Smooth muscle cell (in vitro differentiated cells): ENCODE measurements around the gene TLR2. TPM values are rescaled to one million over a fixed set of nuclear protein-coding genes. Genes with fewer than 3 reads are reported as not detected.

Source experiments
- DNase-seq: peaks from one replicate; lab custom pipeline; 2025; ENCODE audit not compliant: unreplicated experiment; lab: John Stamatoyannopoulos, UW
- H2AFZ ChIP-seq: fragments of 200-600 bp; sonication (generic); 2 replicates; pipeline ENCODE4 v1.6.0; 2016; ENCODE audit warnings: antibody characterized with exemption, low read depth, mild to moderate bottlenecking
- H3F3A ChIP-seq: fragments of 200-600 bp; sonication (generic); 2 replicates; pipeline ENCODE4 v1.6.0; 2017; ENCODE audit warnings: antibody characterized with exemption, low read depth
- H3K27ac ChIP-seq: fragments of 200-600 bp; sonication (generic); 2 replicates; pipeline ENCODE4 v1.5.1; 2016; ENCODE audit warnings: low read depth, mild to moderate bottlenecking
- H3K27me3 ChIP-seq: fragments of 200-600 bp; sonication (generic); 2 replicates; pipeline ENCODE4 v1.6.1; 2016; ENCODE audit warnings: low read depth, mild to moderate bottlenecking
- H3K36me3 ChIP-seq: fragments of 200-600 bp; sonication (generic); 2 replicates; pipeline ENCODE4 v1.5.1; 2016; ENCODE audit warnings: low read depth
- H3K4me1 ChIP-seq: fragments of 200-600 bp; sonication (generic); 2 replicates; pipeline ENCODE4 v1.5.1; 2016; ENCODE audit warnings: low read depth
- H3K4me2 ChIP-seq: fragments of 200-600 bp; sonication (generic); 2 replicates; pipeline ENCODE4 v1.6.0; 2016; ENCODE audit warnings: mild to moderate bottlenecking
- H3K4me3 ChIP-seq: fragments of 200-600 bp; sonication (generic); 2 replicates; pipeline ENCODE4 v1.5.1; 2016; ENCODE audit warnings: mild to moderate bottlenecking
- H3K79me2 ChIP-seq: fragments of 200-600 bp; sonication (generic); 2 replicates; pipeline ENCODE4 v1.6.0; 2016; ENCODE audit warnings: low read depth, mild to moderate bottlenecking
- H3K9ac ChIP-seq: fragments of 200-600 bp; sonication (generic); 2 replicates; pipeline ENCODE4 v1.6.0; 2016; ENCODE audit warnings: low read depth
- H3K9me3 ChIP-seq: fragments of 200-600 bp; sonication (generic); replicated peaks from 2 replicates; pipeline ENCODE4 v1.5.1; 2016; ENCODE audit warnings: low read depth
- H4K20me1 ChIP-seq: fragments of 200-600 bp; sonication (generic); 2 replicates; pipeline ENCODE4 v1.6.0; 2016; ENCODE audit warnings: low read depth
- WGBS: methylation state at CpG from one replicate; pipeline ENCODE4 v1.1.7; 2016; ENCODE audit warnings: low lambda C conversion rate; 5-methylcytosine and 5-hydroxymethylcytosine counted together
- polyA plus RNA-seq: library from polyadenylated mRNA; unstranded; fragments of >200 nt; fragmentation: Nextera tagmentation; extraction: Ambion mirVana; gene quantifications from 2 replicates; pipeline ENCODE4 v1.2.1, GENCODE V29; 2016
- total RNA-seq: library from RNA; depleted of rRNA; stranded (reverse); fragments of >200 nt; gene quantifications from 2 replicates; pipeline ENCODE4 v1.2.3, GENCODE V29; 2014
- TF ChIP-seq, protein P1 (sequence below): fragments of 200-600 bp; sonication (generic); IDR thresholded peaks from 2 replicates; pipeline ENCODE4 v1.5.1; 2017; ENCODE audit warnings: borderline replicate concordance, mild to moderate bottlenecking, antibody characterized with exemption; ENCODE audit not compliant: insufficient read depth, poor library complexity, severe bottlenecking

The TLR2 gene
- total and polyA plus RNA-seq, 2 experiments from 2014 or later: not detected

DNA sequence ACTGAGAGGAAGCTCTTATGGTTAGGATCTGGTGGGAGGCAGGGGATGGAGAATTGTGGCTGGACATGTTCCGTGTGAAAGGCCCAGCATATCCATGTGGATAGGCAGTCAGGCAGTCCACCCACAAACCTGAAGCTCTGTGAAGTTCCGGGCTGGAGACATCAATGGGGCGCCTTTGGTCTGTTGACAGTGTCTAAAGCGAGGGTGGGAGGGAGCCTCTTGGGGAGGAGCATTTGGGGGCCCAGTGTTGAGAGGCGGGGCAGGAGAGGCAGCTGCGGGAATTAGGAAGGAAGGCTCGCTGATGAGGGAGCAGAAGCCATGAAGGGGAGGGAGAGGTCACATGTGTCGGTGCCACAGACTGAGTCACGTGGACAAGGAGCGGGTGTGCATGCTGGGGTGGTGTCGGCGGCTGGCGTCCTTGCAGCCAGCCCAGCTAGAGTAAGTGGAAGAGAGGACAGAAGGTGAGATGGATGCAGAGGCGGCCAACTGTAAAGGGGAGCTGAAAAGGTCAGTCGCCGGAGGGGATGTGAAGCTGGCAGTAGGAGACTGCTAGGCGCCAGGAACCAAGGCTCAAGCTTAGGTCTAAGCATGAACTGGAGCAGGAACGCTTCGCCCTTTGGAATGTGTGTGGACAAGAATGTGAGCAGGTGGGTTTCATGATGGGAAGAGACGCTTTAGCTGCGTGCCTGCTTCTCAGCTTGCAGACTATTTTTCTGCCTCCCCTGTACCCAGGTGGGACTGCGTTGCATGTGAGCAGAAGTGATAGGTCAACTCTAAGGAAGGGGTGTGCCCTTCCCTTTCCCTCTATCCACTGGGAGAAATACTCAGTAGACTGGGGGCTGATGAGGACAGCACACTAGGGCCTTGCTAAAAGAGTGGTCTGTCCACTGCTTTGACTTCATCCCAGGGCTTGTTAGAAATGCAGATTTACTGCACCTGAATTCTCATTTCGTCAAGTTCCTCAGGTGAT, 44.0 kb upstream of the TLR2 start:
- Histone ChIP-seq H3K4me3 (no peak overlapping the region), H4K20me1 (no peaks in the 10 kb centered on the region), H3K9ac (no peak overlapping the region), H3K4me2 (no peak overlapping the region), H3K79me2 (no peaks in the 10 kb centered on the region), H3F3A (no peaks in the 10 kb centered on the region), H3K4me1 (no peaks in the 10 kb centered on the region), H2AFZ (no peak overlapping the region), H3K27ac (no peak overlapping the region), H3K36me3 (no peaks in the 10 kb centered on the region), H3K27me3 (no peaks in the 10 kb centered on the region), H3K9me3 (no peaks in the 10 kb centered on the region)
- 86% methylated on average over 23 of the region's 23 CpGs for WGBS
- DNase-seq: no peak
- TF ChIP-seq, protein P1, sequence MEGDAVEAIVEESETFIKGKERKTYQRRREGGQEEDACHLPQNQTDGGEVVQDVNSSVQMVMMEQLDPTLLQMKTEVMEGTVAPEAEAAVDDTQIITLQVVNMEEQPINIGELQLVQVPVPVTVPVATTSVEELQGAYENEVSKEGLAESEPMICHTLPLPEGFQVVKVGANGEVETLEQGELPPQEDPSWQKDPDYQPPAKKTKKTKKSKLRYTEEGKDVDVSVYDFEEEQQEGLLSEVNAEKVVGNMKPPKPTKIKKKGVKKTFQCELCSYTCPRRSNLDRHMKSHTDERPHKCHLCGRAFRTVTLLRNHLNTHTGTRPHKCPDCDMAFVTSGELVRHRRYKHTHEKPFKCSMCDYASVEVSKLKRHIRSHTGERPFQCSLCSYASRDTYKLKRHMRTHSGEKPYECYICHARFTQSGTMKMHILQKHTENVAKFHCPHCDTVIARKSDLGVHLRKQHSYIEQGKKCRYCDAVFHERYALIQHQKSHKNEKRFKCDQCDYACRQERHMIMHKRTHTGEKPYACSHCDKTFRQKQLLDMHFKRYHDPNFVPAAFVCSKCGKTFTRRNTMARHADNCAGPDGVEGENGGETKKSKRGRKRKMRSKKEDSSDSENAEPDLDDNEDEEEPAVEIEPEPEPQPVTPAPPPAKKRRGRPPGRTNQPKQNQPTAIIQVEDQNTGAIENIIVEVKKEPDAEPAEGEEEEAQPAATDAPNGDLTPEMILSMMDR: no peak

DNA sequence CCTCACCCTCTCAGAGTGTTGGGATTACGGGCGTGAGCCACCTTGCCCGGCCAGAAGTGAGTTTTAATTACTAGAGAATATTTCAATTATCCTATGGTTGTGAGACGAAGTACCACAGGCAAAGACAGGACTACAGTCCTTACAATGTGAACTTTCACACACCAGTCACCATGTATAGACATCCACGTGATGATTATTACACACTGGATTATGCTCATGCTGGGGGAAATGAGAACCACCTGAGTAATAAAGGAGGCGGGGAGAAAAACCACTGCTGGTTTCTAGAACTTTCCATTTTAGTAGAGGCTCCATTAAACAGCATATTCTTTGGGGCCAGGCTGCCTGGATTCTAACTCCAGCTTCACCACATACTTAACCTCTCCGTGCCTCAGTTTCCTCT, 42.5 kb upstream of the TLR2 start:
- Histone ChIP-seq H3K27ac (no peak overlapping the region), H4K20me1 (no peaks in the 10 kb centered on the region), H3K36me3 (no peaks in the 10 kb centered on the region), H3K4me2 (no peak overlapping the region), H3K27me3 (no peaks in the 10 kb centered on the region), H3K9me3 (no peaks in the 10 kb centered on the region), H3K4me3 (no peak overlapping the region), H3F3A (no peaks in the 10 kb centered on the region), H3K9ac (no peak overlapping the region), H3K79me2 (no peaks in the 10 kb centered on the region), H2AFZ (no peak overlapping the region), H3K4me1 (no peaks in the 10 kb centered on the region)
- TF ChIP-seq, protein P1: no peak
- 90% methylated on average over 7 of the region's 7 CpGs for WGBS
- no peak for DNase-seq

DNA sequence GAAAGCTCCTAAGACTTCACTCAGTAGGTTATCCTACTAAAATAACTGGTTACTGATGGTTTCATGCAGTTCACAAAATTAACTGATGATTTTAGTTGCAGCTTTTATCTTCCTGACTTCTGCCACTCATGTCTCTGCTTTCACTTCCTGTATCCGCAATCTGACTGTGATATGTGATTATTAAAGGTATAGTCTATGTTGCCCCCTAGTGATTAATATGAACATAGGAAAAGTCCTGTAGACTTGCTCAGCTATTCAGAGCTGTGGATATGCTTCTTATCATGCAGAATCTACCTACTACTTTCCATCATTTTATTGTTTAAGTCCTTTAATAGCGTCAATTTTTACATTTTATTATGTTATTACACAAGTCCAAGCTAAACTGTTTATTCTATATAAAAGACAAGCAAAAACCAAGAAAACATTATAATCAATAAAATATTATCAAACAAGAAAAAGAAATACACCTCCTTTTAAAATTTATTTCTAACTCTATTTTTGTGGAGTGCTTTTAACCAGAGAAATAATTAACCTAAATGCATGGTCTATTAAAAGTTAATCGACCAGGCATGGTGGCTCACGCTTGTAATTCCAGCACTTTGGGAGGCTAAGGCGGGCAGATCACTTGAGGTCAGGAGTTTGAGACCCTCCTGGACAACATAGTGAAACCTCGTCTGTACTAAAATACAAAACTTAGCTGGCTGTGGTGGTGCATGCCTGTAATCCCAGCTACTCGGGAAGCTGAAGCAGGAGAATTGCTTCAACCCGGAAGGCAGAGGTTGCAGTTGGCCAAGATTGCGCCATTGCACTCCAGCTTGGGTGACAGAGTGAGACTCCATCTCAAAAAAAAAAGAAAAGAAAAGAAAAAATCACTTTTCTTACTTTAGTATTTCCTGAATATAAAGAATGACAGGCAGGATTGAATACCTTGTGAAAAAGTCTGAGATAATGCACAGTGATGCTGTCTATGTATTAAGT, 40.4 kb upstream of the TLR2 start:
- Histone ChIP-seq H3K27ac (no peak overlapping the region), H3K79me2 (no peaks in the 10 kb centered on the region), H3K4me3 (no peak overlapping the region), H3K4me2 (no peak overlapping the region), H2AFZ (peak overlapping the region; percentile 7), H3K36me3 (no peaks in the 10 kb centered on the region), H3F3A (no peaks in the 10 kb centered on the region), H3K27me3 (no peaks in the 10 kb centered on the region), H3K9me3 (no peaks in the 10 kb centered on the region), H3K9ac (no peak overlapping the region), H4K20me1 (no peaks in the 10 kb centered on the region), H3K4me1 (no peaks in the 10 kb centered on the region)
- TF ChIP-seq, protein P1: peak; percentile 43
- WGBS: 86% methylated on average over 9 of the region's 9 CpGs
- DNase-seq: no peak
